HG02840 (cell line): ENCODE measurements around the gene CDC42BPB.
"Not testable (repeated sequence)": the region's sequence is repeated elsewhere in the genome, so short reads cannot be mapped to it uniquely, and the experiment has no call there.

Experiments used
- ATAC-seq: cut with Tn5 transposase; IDR thresholded peaks from one replicate; pipeline ENCODE4 v1.9.1; 2021; ENCODE audit warnings: mild to moderate bottlenecking, moderate library complexity, moderate number of reproducible peaks; ENCODE audit not compliant: unreplicated experiment, low FRiP score

The CDC42BPB gene

DNA sequence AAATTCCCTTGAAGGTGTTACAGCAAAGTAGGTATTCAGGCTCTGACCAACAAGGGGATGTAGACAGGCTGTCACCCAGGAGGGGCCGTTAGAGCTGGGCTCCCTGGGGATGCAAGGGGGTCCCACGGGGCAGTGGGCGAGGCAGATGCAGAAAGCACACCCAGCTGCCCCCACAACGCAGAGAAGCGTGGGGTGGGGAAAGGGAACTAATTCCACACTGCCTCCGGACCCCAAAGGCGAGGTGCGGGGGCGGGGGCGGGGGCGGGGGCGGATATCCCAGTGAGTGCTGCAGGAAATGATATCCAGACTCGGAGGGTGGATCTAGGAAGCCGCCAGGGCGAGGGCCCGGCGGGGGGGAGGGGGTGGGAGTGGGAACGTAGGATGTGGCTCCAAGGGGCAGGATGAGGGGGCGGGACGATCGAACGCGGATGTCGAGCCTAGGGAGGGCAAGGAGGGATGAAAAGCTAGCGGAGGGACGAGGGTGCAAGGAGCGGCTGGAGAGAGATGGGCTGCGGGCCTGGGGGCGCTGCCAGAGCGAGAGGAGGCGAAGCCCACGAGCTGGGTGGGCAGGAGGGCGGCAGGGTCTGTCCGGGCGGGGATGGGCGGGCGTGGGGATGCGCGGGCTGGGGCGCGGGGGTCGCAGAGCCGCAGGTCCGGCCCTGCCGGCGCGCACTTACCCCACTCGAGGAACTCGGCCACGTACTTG, 874 bp downstream of the CDC42BPB start:
- peak; percentile 19 for ATAC-seq

GRCh38 chr14:103055695-103056094, 1.7 kb downstream of the CDC42BPB start:
- no peak for ATAC-seq

DNA sequence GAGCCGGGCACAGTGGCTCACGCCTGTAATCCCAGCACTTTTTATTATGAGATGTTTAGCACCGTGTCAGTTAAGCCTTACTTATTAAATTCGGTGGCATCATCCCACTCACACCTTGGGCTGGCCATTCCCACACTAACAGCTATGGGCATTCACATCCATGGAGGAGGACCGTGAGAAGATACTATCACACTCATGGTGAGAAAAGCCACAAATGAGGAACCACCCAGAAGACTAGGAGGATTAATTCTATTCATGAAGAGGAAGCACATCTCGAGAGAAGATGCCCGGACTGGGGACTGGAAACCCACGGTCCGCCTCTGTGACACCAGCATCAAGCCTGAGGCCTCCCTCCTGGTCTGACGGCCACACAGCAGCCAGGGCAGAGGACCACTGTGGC, 4.9 kb downstream of the CDC42BPB start:
- ATAC-seq = no peak

DNA sequence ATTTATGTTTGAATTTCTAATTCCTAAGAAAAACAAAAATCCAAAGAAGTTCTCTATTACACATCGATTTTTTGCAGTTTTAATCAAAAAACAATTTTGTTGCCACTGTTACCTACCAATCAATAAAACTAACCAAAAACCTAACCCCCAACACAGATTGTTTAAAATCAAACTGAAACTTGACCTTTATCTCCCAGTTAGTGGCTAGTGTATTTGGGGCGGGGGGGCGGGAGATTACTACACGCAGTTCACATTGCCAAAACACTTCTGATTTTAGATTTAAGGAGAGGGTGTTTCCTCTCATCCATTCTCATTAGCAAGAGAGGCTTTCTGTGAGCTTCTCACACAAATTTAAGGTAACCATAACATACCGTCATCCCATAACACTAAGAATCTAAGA, 6.4 kb downstream of the CDC42BPB start:
- no peak for ATAC-seq

DNA sequence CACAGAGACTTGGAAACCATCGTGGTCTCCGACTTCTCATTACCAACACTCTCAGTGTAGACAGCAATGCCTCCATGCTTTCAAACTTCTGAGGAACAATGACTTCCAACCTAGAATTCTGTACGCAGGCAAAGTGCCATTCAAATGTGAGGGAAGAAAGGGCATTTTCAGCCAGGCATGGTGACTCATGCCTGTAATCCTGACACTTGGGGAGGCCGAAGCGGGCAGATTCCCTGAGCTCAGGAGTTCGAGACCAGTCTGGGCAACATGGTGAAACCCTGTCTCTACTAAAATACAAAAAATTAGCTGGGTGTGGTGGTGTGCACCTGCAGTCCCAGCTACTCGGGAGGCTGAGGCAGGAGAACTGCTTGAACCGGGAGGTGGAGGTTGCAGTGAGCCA, 9.9 kb downstream of the CDC42BPB start:
- ATAC-seq = not testable (repeated sequence)

GRCh38 chr14:103045371-103045869, 11.9 kb downstream of the CDC42BPB start:
- no peak for ATAC-seq

DNA sequence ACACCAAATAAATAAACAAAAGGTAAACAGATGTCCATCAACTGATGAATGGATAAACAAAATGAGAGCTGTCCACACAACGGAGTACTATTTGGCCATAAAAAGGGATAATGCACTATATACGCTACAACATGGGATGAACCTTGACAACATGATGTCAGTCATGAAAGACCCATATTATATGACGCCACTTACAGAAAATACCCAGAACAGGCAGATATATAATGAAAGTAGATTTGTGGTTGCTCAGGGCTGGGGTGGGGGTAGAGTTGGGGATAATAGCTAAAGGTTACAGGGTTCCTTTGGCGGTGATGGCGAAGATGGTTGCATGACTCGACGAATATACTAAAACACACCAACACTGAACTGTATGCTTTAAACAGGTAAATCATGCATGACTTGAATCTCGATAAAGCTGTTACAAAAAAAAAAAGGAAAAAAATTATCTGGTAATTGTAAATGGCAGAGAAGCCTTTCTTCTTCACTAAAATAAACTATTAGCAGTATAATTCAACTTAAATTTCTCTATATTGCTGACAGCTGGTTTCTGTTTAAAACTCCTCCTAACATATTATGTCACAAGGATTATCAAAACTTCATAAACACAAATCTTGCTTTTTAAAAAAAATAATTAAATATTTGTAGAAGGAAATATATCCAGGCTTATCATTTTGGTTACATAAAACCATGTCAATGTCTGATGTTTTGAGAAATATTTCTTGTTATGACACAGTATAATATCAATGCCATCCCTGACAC, 13.9 kb downstream of the CDC42BPB start:
- ATAC-seq = no peak

- no peak for ATAC-seq
Observed at GRCh38 chr14:103041464-103041863, 15.9 kb downstream of the CDC42BPB start.

DNA sequence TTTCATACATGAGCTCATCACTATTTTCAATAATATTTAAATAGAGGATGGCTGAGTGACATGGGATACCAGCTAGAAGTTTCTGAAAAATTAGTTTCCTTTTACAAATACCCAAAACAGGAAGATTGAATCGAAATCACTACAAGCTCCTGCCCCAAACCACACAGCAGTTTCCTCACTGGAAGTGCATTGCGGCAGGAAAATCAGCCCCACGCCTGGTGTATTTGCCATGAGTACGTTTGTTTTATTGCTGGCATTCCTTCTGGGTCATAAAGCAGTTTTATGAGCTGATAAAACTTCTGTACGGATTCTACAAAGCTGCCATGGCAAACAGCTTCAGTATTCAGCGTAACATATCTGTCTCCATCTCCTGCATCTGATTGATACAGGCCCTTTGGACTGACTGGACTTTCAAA, 23.7 kb downstream of the CDC42BPB start:
- no peak for ATAC-seq

GRCh38 chr14:103031956-103032355, 25.4 kb downstream of the CDC42BPB start:
- ATAC-seq = no peak

DNA sequence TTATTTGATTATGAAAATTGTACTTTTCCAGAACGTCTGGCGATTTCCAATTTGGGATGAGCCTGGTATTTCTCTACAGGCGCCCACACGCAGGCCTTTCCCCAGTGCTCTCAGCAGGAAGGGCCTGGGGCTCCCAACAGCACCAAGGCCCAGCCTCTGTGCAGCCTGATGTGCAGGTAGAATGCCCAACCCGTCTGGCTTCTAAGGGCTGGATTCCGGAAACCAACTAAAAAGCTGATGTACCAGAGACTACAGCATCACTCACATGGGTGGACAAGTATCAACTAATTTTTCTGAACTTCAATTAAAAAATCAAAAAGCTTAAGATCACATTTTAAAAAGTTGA, 25.8 kb downstream of the CDC42BPB start:
- ATAC-seq = no peak

- no peak for ATAC-seq
Observed at GRCh38 chr14:103030741-103031565, 26.4 kb downstream of the CDC42BPB start.

DNA sequence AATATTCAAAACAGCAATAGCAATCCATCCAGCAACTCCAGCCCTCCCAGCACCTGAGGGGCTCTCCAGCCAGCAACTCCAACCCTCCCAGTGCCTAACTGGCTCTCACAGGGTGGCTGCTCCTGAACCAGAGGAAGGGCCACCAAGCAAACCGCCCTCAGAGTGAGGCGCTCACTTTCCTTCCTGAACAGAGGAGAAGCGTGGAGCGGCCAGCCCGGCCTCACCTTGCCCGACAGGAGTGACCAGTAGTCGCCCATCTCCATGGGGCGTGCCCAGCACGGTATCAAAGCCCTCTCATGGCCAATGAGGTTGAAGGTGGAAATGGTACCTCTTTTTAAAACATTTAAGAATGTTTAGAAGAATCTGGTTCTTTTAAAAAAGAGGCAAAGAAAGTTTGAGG, 27.4 kb downstream of the CDC42BPB start:
- ATAC-seq = no peak

DNA sequence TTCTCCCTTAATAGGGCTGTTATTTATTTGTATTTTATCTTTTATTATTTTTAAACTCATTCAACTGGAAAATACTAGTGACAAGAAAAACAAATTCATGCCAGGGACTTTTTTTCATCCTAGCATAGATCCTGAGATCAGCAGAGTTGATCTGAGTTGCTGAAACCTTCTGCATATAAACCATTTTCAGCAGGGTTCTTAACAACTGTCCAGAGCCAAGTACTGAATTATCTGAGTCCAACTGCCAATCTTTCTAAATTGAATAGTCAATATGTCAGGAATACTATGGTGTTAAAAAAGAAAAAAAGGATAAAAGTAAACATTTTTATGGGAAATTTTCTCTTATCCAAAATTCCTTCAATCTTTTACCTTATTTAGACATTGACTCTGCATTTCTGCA, 28.6 kb downstream of the CDC42BPB start:
- ATAC-seq = no peak

DNA sequence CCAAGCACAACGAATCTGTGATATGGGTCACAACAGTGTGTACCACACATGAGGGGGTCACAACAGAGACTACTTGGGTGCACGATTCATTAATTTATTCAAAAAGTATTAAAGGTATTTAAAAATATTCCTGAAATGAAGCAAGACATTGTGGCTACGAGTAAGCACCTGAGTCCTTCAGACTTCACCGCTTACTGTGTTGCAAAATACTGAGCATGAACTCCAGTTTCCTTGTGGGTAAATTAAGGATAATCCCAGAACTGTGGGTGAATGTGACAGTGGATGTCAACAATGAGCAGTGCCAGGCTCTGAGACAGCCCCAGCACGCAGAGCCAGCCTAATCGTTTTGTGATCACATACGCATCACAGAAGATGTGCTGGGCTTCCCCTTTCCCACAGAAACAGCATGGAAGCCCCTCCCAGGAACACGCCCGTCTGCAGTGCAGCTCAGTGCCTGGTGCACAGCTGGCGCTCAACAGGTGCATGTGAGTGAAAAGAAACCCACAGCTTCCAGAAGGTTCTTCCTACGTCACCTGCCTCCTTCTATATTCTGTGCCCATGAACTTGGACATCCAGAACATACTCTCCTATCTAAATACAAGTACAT, 29.1 kb downstream of the CDC42BPB start:
- ATAC-seq = no peak

- no peak for ATAC-seq
Observed at GRCh38 chr14:103027451-103027850, 29.9 kb downstream of the CDC42BPB start.

DNA sequence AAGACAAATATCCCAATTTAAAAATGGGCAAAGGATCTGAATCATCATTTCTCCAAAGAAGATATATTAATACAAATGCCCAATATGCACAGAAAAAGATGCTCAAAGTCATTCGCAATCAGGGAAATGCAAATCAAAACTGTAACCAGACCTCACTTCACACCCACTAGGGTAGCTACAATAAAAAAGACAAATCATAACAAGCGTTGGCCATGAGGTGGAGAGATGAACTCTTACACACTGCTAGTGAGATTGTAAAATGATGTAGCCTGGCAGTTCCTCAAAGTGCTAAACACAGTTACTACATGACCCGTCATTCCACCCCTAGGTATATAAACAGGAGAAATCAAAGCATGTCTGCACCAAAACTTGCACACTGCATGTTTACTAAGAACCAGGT, 30.4 kb downstream of the CDC42BPB start:
- ATAC-seq = no peak

DNA sequence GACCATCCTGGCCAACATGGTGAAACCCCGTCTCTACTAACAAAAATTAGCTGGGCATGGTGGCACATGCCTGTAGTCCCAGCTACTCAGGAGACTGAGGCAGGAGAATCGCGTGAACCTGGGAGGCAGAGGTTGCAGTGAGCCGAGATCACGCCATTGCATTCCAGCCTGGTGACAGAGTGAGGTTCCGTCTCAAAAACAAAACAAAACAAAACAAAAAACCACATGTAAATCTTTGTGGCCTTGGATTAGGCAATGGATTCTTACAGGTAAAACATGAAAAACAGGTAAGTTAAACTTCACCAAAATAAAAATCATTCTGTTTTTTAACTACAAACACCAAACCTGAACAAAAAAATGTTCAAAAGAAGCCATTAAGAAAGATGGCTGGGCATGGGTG, 31.2 kb downstream of the CDC42BPB start:
- ATAC-seq = not testable (repeated sequence)

DNA sequence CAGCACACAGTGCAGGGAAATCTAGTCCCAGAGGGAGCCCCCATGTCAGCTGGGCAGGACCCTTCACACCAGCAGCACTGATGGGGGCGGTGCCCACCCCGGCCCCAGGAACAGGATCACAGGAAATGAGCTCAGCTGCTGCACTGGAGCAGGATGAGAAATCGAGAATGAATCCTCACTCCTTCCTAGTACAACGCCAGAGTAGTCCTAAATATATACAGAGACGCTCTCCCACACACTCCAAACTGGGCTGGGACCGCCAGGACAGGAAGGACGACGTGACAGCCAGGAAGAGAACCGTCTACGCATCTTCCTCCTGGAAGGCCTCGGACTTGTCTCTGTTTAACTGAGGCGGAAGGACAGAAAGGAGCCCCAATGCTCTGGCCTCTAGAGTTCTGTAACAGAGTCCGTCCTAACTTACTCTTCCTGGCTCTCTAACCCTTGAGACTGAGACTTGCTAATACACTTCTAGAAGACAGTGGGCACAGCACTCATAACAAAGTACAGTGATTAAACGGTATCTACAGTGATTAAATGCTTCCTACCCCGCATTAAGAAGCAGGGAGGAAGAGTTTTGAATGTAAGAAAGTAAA, 33.4 kb downstream of the CDC42BPB start:
- no peak for ATAC-seq

DNA sequence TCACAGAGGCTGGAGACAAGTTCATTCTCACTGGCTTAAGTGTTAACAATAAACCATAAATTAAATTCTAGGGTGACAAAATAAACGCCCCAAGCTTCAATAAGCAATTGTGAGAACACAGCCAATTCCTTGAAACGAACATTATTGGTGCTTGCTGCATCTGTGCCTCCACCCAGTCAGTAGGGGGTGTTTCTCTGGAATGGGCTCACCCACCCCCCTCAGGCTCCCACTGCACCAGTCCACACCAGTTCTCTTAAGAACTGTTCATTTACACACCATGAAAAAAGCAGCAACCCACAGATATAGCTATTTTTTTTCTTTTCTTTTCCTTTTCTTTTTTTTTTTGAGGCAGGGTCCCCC, 34.7 kb downstream of the CDC42BPB start:
- ATAC-seq = no peak
